GM10847 (cell line): ENCODE results near the gene IGSF3.

Experiments used
- POLR2A ChIP-seq: IDR thresholded peaks from 2 replicates; pipeline ENCODE4 v1.6.1; 2011; ENCODE audit not compliant: insufficient read length; ENCODE audit errors: extremely low read depth

The IGSF3 gene

GRCh38 chr1:116557323-116557878, 110.1 kb downstream of the IGSF3 start:
- TF ChIP-seq POLR2A: no peak

- no peak for TF ChIP-seq POLR2A
Observed at GRCh38 chr1:116556289-116557006, 111.1 kb downstream of the IGSF3 start.

GRCh38 chr1:116554924-116555323, 112.6 kb downstream of the IGSF3 start:
- TF ChIP-seq POLR2A: no peak

GRCh38 chr1:116553386-116554115, 114.0 kb downstream of the IGSF3 start:
- no peak for TF ChIP-seq POLR2A

- no peak for TF ChIP-seq POLR2A
Observed at GRCh38 chr1:116546354-116546977, 121.1 kb downstream of the IGSF3 start.

- TF ChIP-seq POLR2A: no peak
Observed at GRCh38 chr1:116545359-116545705, 122.2 kb downstream of the IGSF3 start.

GRCh38 chr1:116544588-116545358, 122.8 kb downstream of the IGSF3 start:
- no peak for TF ChIP-seq POLR2A

- no peak for TF ChIP-seq POLR2A
Observed at GRCh38 chr1:116540088-116540487, 127.4 kb downstream of the IGSF3 start.

- TF ChIP-seq POLR2A: no peak
Observed at GRCh38 chr1:116538544-116538943, 129.0 kb downstream of the IGSF3 start.

- no peak for TF ChIP-seq POLR2A
Observed at GRCh38 chr1:116537898-116538297, 129.6 kb downstream of the IGSF3 start.

GRCh38 chr1:116537040-116537831, 130.3 kb downstream of the IGSF3 start:
- TF ChIP-seq POLR2A: no peak

- no peak for TF ChIP-seq POLR2A
Observed at GRCh38 chr1:116534014-116534739, 133.4 kb downstream of the IGSF3 start.

GRCh38 chr1:116533429-116533820, 134.1 kb downstream of the IGSF3 start:
- TF ChIP-seq POLR2A: no peak

- TF ChIP-seq POLR2A: no peak
Observed at GRCh38 chr1:116532671-116533428, 134.7 kb downstream of the IGSF3 start.

- TF ChIP-seq POLR2A: no peak
Observed at GRCh38 chr1:116531917-116532316, 135.6 kb downstream of the IGSF3 start.
